ENCODE data around the gene ICAM1.

Gene ICAM1

DNA sequence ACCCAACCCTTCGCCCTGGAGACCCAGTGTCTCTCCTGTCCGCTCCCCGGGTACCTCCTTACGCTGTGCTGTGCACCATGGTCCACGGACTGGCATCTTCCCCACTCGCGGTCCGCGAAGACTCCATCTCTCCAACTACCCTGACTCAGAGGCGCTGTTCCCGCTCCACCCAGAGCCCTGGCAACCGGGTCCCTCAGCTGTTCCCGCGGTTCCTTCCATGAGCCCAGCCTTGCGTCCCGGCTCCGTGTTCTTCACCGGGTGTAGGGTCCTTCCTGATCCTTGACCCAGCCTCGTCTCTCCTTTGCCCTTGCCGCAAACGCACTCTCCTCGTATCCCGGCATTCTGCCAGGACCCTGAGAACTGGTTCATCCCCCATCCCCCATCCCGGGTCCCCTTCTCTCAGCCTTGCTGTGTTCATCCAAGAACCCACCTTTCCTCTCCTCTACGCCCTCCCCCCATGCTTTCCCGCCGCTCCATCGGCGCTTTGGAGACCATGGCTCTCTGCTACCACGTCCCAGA lies 19.5 kb downstream of the ICAM1 start:
- TF ChIP-seq, protein P1, sequence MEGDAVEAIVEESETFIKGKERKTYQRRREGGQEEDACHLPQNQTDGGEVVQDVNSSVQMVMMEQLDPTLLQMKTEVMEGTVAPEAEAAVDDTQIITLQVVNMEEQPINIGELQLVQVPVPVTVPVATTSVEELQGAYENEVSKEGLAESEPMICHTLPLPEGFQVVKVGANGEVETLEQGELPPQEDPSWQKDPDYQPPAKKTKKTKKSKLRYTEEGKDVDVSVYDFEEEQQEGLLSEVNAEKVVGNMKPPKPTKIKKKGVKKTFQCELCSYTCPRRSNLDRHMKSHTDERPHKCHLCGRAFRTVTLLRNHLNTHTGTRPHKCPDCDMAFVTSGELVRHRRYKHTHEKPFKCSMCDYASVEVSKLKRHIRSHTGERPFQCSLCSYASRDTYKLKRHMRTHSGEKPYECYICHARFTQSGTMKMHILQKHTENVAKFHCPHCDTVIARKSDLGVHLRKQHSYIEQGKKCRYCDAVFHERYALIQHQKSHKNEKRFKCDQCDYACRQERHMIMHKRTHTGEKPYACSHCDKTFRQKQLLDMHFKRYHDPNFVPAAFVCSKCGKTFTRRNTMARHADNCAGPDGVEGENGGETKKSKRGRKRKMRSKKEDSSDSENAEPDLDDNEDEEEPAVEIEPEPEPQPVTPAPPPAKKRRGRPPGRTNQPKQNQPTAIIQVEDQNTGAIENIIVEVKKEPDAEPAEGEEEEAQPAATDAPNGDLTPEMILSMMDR (IDR thresholded peaks at IDR 0.05; ENCODE audit: low read depth, low read length), result no peak
- peak overlapping the region; percentile 47 to 51 for H3K4me3 ChIP-seq (replicated peaks in 1 of 2; ENCODE audit: low read depth in 2 of 2, low read length in 2 of 2)
- DNase-seq (ENCODE audit: low read depth in 2 of 2), result no peak

- DNase-seq (ENCODE audit: low read depth in 2 of 2), result peak; percentile 44 to 56
- H3K4me3 ChIP-seq (replicated peaks in 1 of 2; ENCODE audit: low read depth in 2 of 2, low read length in 2 of 2), result peak overlapping the region; percentile 47 to 51
These were observed 20.1 kb downstream of the ICAM1 start for GRCh38 chr19:10290876-10291553.

GRCh38 chr19:10291554-10292205 lies 20.8 kb downstream of the ICAM1 start:
- no peak for DNase-seq (ENCODE audit: low read depth in 2 of 2)
- TF ChIP-seq, protein P1 (IDR thresholded peaks at IDR 0.05; ENCODE audit: low read depth, low read length), result no peak
- peak overlapping the region; percentile 47 to 51 for H3K4me3 ChIP-seq (replicated peaks in 1 of 2; ENCODE audit: low read depth in 2 of 2, low read length in 2 of 2)

More at GRCh38 chr19:10290876-10291553, 20.1 kb downstream of the ICAM1 start:
- TF ChIP-seq, protein P1 (IDR thresholded peaks at IDR 0.05; ENCODE audit: low read depth, low read length), result no peak

DNA sequence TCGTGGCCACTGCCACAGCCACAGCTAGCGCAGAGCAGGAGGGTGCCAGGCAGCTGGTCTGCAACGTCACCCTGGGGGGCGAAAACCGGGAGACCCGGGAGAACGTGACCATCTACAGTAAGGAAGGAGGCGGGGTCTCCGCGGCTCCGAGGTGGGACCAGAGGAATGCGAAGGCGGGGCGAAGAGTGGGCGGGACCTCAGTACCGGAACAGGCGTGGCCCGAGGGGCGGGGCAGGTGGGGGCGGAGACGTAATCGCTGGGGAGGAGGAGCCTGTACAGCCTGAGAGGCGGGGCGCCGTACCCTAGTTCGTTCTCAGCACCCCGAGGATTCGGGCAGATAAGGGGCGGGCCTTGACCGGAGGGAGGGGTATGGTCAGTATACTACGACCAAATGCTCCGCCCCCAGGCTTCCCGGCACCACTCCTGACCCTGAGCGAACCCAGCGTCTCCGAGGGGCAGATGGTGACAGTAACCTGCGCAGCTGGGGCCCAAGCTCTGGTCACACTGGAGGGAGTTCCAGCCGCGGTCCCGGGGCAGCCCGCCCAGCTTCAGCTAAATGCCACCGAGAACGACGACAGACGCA lies 21.4 kb downstream of the ICAM1 start:
- DNase-seq (ENCODE audit: low read depth in 2 of 2), result peak; percentile 63 to 84
- TF ChIP-seq, protein P1 (IDR thresholded peaks at IDR 0.05; ENCODE audit: low read depth, low read length), result no peak
- peak overlapping the region; percentile 47 to 51 for H3K4me3 ChIP-seq (replicated peaks in 1 of 2; ENCODE audit: low read depth in 2 of 2, low read length in 2 of 2)

DNA sequence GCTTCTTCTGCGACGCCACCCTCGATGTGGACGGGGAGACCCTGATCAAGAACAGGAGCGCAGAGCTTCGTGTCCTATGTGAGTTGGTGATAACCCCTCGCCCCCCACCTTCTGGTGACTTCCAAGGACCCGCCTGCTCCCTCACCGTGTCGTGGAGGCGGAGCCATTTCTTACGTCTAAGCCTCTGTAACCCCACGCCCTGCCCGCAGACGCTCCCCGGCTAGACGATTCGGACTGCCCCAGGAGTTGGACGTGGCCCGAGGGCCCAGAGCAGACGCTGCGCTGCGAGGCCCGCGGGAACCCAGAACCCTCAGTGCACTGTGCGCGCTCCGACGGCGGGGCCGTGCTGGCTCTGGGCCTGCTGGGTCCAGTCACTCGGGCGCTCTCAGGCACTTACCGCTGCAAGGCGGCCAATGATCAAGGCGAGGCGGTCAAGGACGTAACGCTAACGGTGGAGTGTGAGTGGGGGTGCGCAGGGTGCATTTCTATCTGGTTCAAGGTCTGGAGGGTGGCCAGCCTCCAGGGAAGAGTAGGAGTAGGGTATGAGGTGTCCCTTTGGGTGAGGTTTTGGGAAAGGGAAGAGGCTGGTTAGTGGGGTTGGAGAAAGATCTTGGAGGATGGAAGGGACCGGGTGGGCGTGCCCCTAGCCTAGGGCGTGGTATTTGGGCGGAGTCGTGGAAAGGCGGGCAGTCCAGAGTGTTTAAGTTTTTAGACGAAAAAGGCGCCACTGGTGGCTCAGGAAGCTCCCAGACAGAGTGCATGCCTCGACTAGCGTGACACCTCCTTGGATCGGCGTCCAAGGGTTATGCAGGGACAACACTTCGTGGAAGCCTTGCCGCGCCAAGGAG lies 22.1 kb downstream of the ICAM1 start:
- TF ChIP-seq, protein P1 (IDR thresholded peaks at IDR 0.05; ENCODE audit: low read depth, low read length), result no peak
- peak overlapping the region; percentile 23 to 28 for H3K4me3 ChIP-seq (replicated peaks in 1 of 2; ENCODE audit: low read depth in 2 of 2, low read length in 2 of 2)
- no peak for DNase-seq (ENCODE audit: low read depth in 2 of 2)

DNA sequence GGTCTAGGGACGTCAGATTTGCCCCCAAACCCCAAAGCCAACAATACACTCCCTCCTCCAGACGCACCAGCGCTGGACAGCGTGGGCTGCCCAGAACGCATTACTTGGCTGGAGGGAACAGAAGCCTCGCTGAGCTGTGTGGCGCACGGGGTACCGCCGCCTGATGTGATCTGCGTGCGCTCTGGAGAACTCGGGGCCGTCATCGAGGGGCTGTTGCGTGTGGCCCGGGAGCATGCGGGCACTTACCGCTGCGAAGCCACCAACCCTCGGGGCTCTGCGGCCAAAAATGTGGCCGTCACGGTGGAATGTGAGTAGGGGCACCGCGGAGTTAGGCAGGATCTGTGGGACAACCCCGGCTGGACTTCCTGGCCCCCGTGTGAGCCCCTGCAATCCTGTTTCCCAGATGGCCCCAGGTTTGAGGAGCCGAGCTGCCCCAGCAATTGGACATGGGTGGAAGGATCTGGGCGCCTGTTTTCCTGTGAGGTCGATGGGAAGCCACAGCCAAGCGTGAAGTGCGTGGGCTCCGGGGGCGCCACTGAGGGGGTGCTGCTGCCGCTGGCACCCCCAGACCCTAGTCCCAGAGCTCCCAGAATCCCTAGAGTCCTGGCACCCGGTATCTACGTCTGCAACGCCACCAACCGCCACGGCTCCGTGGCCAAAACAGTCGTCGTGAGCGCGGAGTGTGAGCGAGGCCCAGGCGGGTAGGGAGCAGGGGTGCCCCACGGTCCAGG lies 22.9 kb downstream of the ICAM1 start:
- TF ChIP-seq, protein P1 (IDR thresholded peaks at IDR 0.05; ENCODE audit: low read depth, low read length), result no peak
- H3K4me3 ChIP-seq (replicated peaks in 1 of 2; ENCODE audit: low read depth in 2 of 2, low read length in 2 of 2), result no peak overlapping the region
- no peak for DNase-seq (ENCODE audit: low read depth in 2 of 2)
